Measurements from ENCODE around the gene FAM180A. TPM values are rescaled to one million over a fixed set of nuclear protein-coding genes. Genes with fewer than 3 reads are reported as not detected.

Gene FAM180A
- total and polyA plus RNA-seq, 2 experiments from 2014 or later: not detected

- no peak for TF ChIP-seq ZNF462 (CRISPR knock-in tag; IDR thresholded peaks at IDR 0.05)
Observed at GRCh38 chr7:135786911-135787310, 38.3 kb upstream of the FAM180A start (continued).

GRCh38 chr7:135785065-135785464, 36.5 kb upstream of the FAM180A start:
- ATAC-seq: no peak
- H3F3A ChIP-seq (replicated peaks; ENCODE audit: low read depth): no peaks in the 10 kb centered on the region
- no peak for TF ChIP-seq NANOG (IDR thresholded peaks at IDR 0.05; ENCODE audit: borderline replicate concordance)
- TF ChIP-seq ZNF331 (CRISPR knock-in tag; IDR thresholded peaks at IDR 0.05; ENCODE audit: low read depth): no peak
- H3K36me3 ChIP-seq (ENCODE audit: insufficient read depth): no peaks in the 10 kb centered on the region
- Mint-ChIP-seq H3K36me3 (ENCODE audit: low read depth) (no peaks in the 10 kb centered on the region), H3K27me3 (ENCODE audit: insufficient read depth, low read depth, poor library complexity) (no peaks in the 10 kb centered on the region), H3K27ac (no peak overlapping the region), H3K4me3 (no peak overlapping the region), H3K4me1 (no peaks in the 10 kb centered on the region), H3K9me3 (no peaks in the 10 kb centered on the region)
- no peaks in the 10 kb centered on the region for H4K20me1 ChIP-seq (replicated peaks; ENCODE audit: insufficient read depth)
- H3K27ac ChIP-seq (ENCODE audit: low read depth): no peak overlapping the region
- H3K4me1 ChIP-seq (ENCODE audit: insufficient read depth): no peaks in the 10 kb centered on the region; the same call in 1 of the 2 replicates
- no peaks in the 10 kb centered on the region for H3K9me2 ChIP-seq (ENCODE audit: insufficient read depth)
- H2AFZ ChIP-seq: no peak overlapping the region
- DNase-seq (ENCODE audit: low spot score): no peak
- H3K4me2 ChIP-seq: no peak overlapping the region
- H3K27me3 ChIP-seq (ENCODE audit: insufficient read depth): no peaks in the 10 kb centered on the region
- no peaks in the 10 kb centered on the region for H3K79me2 ChIP-seq (replicated peaks; ENCODE audit: insufficient read depth)
- H3K4me3 ChIP-seq: no peak overlapping the region

DNA sequence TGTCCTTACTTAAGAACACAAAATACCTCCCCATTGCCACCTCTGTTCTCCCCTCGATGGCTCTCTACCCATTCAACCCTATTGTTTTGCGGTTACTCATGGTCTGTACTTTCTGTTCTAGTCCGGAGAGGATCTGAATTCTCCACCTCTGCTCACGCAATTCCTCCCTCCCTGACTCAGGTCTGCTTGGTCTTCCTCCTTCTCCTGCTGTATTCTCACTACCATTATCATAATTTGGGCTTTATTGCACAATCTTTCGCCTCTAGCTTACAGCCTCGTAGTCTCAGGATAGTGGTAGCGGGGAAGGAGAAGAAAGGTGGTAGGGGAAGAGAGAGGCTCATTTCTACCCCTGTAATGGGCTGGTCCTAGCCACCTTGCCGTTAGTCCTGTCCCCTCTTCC, 35.4 kb upstream of the FAM180A start:
- H3K27ac ChIP-seq (ENCODE audit: low read depth): no peak overlapping the region
- no peaks in the 10 kb centered on the region for H3K9me2 ChIP-seq (ENCODE audit: insufficient read depth)
- Mint-ChIP-seq H3K4me3 (no peak overlapping the region), H3K27ac (no peak overlapping the region), H3K9me3 (0 out of 3 replicates have a peak, but pooled peaks cover under 1% of the 10 kb centered on the region), H3K27me3 (ENCODE audit: insufficient read depth, low read depth, poor library complexity) (no peaks in the 10 kb centered on the region), H3K4me1 (no peaks in the 10 kb centered on the region), H3K36me3 (ENCODE audit: low read depth) (no peaks in the 10 kb centered on the region)
- no peak overlapping the region for H3K4me2 ChIP-seq
- H3K27me3 ChIP-seq (ENCODE audit: insufficient read depth): no peaks in the 10 kb centered on the region
- TF ChIP-seq EZH2 (IDR thresholded peaks at IDR 0.05; ENCODE audit: low read depth, unreplicated experiment): no peak
- TF ChIP-seq, protein P1, sequence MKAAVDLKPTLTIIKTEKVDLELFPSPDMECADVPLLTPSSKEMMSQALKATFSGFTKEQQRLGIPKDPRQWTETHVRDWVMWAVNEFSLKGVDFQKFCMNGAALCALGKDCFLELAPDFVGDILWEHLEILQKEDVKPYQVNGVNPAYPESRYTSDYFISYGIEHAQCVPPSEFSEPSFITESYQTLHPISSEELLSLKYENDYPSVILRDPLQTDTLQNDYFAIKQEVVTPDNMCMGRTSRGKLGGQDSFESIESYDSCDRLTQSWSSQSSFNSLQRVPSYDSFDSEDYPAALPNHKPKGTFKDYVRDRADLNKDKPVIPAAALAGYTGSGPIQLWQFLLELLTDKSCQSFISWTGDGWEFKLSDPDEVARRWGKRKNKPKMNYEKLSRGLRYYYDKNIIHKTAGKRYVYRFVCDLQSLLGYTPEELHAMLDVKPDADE (IDR thresholded peaks at IDR 0.05): no peak
- H2AFZ ChIP-seq: no peak overlapping the region
- H3K79me2 ChIP-seq (replicated peaks; ENCODE audit: insufficient read depth): no peaks in the 10 kb centered on the region
- no peaks in the 10 kb centered on the region for H3K36me3 ChIP-seq (ENCODE audit: insufficient read depth)
- ATAC-seq: no peak
- no peaks in the 10 kb centered on the region for H4K20me1 ChIP-seq (replicated peaks; ENCODE audit: insufficient read depth)
- no peaks in the 10 kb centered on the region for H3F3A ChIP-seq (replicated peaks; ENCODE audit: low read depth)
- H3K4me1 ChIP-seq (ENCODE audit: insufficient read depth): no peaks in the 10 kb centered on the region; the same call in 1 of the 2 replicates
- H3K4me3 ChIP-seq: no peak overlapping the region
- no peak for DNase-seq (ENCODE audit: low spot score)
